Astrocyte of the cerebellum (primary cell): ENCODE measurements around the gene POGLUT3.

ENCODE experiments used
- DNase-seq: peaks from one replicate; pipeline ENCODE4 v3.0.0-alpha.2; 2011; ENCODE audit warnings: low read depth
- H3K4me3 ChIP-seq: 2 replicates; pipeline ENCODE4 v1.5.1; 2011; ENCODE audit warnings: mild to moderate bottlenecking, low read depth, low read length, moderate library complexity
- CTCF ChIP-seq: IDR thresholded peaks from 2 replicates; pipeline ENCODE4 v1.5.1; 2012; ENCODE audit warnings: low read length, low read depth, moderate library complexity, mild to moderate bottlenecking; ENCODE audit errors: missing control alignments
- in situ Hi-C: cut with HindIII; loops from 2 replicates; pipeline ENCODE4 v1.10.0; 2017; ENCODE audit warnings: low sequenced_read_pairs

The POGLUT3 gene

GRCh38 chr11:108496643-108497256 is 1.4 kb downstream of the POGLUT3 start:
- DNase-seq, result no peak
- peak overlapping the region; percentile 53 for H3K4me3 ChIP-seq
- in situ Hi-C loops, result no loop called here
- no peak for TF ChIP-seq CTCF

- TF ChIP-seq CTCF, result no peak
- H3K4me3 ChIP-seq, result no peak overlapping the region
- no peak for DNase-seq
- in situ Hi-C loops, result no loop called here
Observed at GRCh38 chr11:108495326-108495725, 2.9 kb downstream of the POGLUT3 start.

- in situ Hi-C loops, result no loop called here
- no peak overlapping the region for H3K4me3 ChIP-seq
- no peak for DNase-seq
- no peak for TF ChIP-seq CTCF
Observed at GRCh38 chr11:108494182-108494581, 4.0 kb downstream of the POGLUT3 start.

- in situ Hi-C loops, result no loop called here
- H3K4me3 ChIP-seq, result no peak overlapping the region
- TF ChIP-seq CTCF, result no peak
- DNase-seq, result no peak
Observed at GRCh38 chr11:108491936-108492335, 6.2 kb downstream of the POGLUT3 start.

GRCh38 chr11:108486828-108487227 is 11.4 kb downstream of the POGLUT3 start:
- DNase-seq, result no peak
- in situ Hi-C loops, result no loop called here
- no peak for TF ChIP-seq CTCF

GRCh38 chr11:108486331-108486730 is 11.9 kb downstream of the POGLUT3 start:
- in situ Hi-C loops, result no loop called here
- no peak for DNase-seq
- no peak for TF ChIP-seq CTCF

More at GRCh38 chr11:108486828-108487227, 11.4 kb downstream of the POGLUT3 start:
- H3K4me3 ChIP-seq, result no peak overlapping the region

GRCh38 chr11:108483163-108483562 is 15.0 kb downstream of the POGLUT3 start:
- no peak for TF ChIP-seq CTCF
- DNase-seq, result peak; percentile 16
- in situ Hi-C loops, result no loop called here
- H3K4me3 ChIP-seq, result no peak overlapping the region

More at GRCh38 chr11:108486331-108486730, 11.9 kb downstream of the POGLUT3 start:
- H3K4me3 ChIP-seq, result no peak overlapping the region
